ENCODE measurements around the gene ZNF22. TPM values are rescaled to one million over a fixed set of nuclear protein-coding genes. Genes with fewer than 3 reads are reported as not detected.

ZNF22 gene
- total RNA-seq, 1 donor from 2014 or later = 17.8 TPM

DNA sequence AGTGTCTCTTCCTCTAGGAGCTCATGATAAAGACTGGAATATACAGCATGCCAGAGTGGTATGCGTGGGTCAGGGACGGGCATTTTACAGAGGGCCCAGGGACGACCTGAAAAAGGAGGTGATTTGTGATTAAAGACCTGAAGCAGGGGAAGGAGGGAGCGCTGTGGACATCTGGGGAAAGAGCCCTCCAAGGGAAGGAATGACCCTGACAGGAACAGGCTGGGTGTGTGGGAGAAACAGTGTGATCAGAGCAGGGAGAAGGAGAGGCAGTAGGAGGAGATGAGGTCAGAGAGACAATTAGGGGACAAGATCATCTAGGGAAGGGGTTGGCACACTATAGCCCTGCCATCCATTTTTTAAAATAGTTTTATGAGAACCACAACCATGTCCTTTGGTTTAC lies 44.5 kb upstream of the ZNF22 start:
- DNase-seq (ENCODE audit: low read depth) = no peak
- TF ChIP-seq, protein P1, sequence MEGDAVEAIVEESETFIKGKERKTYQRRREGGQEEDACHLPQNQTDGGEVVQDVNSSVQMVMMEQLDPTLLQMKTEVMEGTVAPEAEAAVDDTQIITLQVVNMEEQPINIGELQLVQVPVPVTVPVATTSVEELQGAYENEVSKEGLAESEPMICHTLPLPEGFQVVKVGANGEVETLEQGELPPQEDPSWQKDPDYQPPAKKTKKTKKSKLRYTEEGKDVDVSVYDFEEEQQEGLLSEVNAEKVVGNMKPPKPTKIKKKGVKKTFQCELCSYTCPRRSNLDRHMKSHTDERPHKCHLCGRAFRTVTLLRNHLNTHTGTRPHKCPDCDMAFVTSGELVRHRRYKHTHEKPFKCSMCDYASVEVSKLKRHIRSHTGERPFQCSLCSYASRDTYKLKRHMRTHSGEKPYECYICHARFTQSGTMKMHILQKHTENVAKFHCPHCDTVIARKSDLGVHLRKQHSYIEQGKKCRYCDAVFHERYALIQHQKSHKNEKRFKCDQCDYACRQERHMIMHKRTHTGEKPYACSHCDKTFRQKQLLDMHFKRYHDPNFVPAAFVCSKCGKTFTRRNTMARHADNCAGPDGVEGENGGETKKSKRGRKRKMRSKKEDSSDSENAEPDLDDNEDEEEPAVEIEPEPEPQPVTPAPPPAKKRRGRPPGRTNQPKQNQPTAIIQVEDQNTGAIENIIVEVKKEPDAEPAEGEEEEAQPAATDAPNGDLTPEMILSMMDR (conservative IDR thresholded peaks at IDR 0.05; ENCODE audit: low read depth, low read length) = no peak
- no peak overlapping the region for H3K4me3 ChIP-seq (ENCODE audit: low read depth, low read length)

DNA sequence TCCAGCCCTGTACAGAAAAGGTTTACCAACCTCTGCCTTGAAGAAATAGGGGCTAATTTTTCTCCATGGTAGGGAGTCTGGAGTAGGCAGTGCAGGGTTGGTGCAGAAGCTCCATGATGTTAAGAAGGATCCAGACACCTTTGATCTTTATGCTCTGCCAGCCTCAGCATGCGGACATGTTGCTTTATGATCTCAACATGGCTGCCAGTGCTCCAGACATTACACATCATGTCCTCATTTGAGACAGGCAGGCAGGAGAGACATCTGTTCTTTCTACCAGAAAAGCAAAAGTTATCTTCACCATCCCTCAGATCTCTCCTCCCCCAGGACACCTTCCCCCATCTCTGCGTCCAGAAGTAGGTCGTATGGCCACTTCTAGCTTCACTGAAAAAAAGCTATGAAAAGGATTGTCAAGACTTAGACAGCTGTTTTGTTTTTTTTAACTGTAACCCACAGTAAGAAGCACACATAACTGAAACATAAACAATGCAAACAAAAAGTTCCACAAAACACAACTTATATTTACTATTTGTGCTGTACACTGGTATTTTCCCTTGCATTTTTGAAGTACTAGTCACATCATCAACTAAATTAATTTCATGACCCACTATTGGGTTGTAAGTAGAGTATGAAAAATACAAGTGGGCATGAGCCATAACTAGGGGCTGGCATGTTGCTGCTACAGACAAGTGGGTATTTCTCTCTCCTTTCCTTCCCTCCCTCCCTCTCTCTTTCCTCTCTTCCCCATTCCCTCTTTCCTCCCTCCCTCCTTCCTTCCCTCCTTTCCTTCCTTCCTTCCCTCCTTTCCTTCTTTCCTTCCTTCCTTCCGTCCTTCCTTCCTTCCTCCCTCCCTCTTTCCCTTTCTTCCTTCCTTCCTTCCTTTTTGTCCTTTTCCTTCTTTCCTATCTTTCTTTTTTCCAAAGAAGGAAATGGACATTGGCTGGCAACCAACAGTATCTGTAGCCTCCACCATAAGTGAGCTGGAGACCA lies 43.7 kb upstream of the ZNF22 start:
- H3K4me3 ChIP-seq (ENCODE audit: low read depth, low read length) = no peak overlapping the region
- DNase-seq (ENCODE audit: low read depth) = no peak
- TF ChIP-seq, protein P1 (conservative IDR thresholded peaks at IDR 0.05; ENCODE audit: low read depth, low read length) = no peak

DNA sequence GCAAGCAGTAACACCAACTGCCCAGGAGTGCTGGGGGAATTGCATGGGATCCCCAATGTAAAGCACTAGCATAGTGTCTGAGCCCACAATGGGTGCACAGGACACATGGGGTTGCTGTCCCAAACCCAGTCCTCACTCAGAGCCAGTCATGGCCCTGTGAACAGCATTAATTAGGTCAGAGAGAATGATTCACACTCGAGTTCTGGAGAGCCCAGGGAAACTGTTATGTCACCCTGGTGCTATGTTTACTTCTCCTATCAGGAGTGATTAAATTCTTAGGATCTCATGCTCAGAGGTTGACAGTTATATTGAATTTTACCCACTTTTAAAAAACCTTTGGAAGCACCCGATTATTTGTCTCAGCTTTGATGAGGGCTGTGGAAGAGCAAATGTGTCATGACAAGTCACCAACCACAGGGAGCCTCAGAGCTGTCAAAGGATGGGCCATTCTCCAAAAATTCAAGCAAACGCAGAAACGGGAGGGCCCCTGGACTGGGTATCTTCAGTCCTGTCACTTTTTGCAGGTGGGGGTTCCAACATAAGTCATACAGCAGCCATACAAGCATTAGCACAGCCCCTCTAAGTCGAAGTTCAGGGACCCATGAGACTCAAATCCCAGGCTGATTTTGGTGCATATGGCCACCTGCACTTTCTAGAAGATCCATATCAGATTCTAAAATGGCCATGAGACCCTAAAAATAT lies 42.4 kb upstream of the ZNF22 start:
- TF ChIP-seq, protein P1 (conservative IDR thresholded peaks at IDR 0.05; ENCODE audit: low read depth, low read length) = no peak
- H3K4me3 ChIP-seq (ENCODE audit: low read depth, low read length) = peak overlapping the region; percentile 80
- DNase-seq (ENCODE audit: low read depth) = peak; percentile 63

DNA sequence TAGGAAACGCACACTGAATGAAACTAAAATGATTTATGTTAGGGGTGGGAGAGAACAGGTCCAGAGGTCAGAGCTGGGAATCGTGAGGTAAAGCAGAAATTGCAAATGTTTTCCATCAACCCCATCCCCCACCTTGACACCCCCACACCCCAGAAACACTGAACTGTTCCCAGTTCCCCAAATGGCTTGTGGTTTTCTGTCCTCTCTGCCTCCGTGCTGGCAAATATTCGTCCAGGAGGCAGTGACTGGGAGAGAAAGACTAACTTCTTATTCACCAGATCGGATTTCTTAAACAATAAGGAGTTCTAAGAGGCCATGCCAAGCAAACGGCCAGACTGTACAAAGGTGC lies 41.9 kb upstream of the ZNF22 start:
- peak overlapping the region; percentile 80 for H3K4me3 ChIP-seq (ENCODE audit: low read depth, low read length)
- no peak for DNase-seq (ENCODE audit: low read depth)
- TF ChIP-seq, protein P1 (conservative IDR thresholded peaks at IDR 0.05; ENCODE audit: low read depth, low read length) = no peak

DNA sequence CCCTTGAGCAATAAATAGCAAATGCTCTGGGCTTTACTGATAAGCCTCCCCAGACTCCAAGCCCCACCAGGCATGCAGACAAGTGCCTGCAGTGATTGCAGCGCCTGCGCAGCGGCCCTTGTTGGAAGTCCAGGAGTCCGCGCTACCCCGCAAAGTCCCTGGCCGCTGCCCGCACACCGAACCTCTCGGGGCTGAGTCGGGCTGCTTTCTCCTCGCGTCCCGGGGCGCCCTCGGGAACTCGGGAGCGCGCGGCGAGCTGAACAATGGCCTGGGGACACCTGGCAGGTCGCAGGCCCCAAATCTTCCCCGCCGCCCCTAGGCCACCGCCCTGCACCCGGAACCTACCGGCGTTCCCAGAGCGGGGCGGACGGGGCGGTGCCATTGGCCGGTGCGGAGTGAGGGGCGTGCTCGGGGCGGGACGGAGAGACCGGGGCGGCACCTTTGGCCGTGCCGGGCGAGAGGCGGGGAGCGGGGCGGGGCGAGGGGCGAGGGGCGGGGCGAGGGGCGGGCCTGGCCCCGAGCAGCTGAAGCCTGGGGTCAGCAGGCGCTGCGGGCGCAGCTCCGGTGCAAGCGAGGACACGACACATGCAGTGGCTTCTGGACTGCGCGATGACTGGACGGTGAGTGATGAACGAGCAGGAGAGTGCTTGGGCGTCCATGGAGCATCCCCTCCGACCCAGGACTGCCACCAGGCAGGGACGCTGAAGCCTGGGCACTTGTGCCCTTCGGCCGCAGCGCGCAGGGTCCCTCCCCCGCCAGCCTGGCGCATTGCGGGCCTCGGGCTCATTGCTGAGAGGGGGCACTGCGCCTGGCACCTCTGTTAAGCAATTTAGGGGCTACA lies 41.3 kb upstream of the ZNF22 start, which contains the start of gene RASSF4:
TSS of gene RASSF4 (plus strand) at position 556 of the 841 bp plus-strand sequence. CDS start 10,401 bp downstream, outside the sequence.
- peak within 1 kb of the TSS; percentile 80 for H3K4me3 ChIP-seq (ENCODE audit: low read depth, low read length)
- TF ChIP-seq, protein P1 (conservative IDR thresholded peaks at IDR 0.05; ENCODE audit: low read depth, low read length) = no peak
- no peak for DNase-seq (ENCODE audit: low read depth)

DNA sequence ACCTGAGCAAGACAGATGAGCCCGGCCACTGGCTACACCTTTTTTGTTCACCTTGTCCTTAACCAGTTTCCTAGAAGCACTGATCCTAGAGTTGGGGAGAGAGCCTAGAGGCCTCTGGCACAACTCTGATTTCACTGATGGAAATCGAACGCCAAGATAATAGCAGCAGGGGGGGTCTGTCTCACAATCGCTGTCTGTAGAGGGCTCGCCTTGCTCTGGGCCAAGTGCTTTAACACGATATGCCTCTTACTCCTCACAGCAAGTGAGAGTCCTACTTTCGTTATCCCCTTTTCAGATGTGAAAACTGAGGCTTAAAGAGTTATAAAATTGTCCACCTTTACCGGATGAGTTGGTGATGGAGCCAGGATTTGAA lies 40.6 kb upstream of the ZNF22 start:
- no peak for DNase-seq (ENCODE audit: low read depth)
- H3K4me3 ChIP-seq (ENCODE audit: low read depth, low read length) = peak overlapping the region; percentile 80
- TF ChIP-seq, protein P1 (conservative IDR thresholded peaks at IDR 0.05; ENCODE audit: low read depth, low read length) = no peak
